HG03575 (cell line): ENCODE data around the gene IFNL1.
"Not testable (repeated sequence)": the region's sequence is repeated elsewhere in the genome, so short reads cannot be mapped to it uniquely, and the experiment has no call there.

ENCODE experiments used
- ATAC-seq: cut with Tn5 transposase; IDR thresholded peaks from one replicate; pipeline ENCODE4 v1.9.1; 2021; ENCODE audit not compliant: unreplicated experiment, insufficient number of reproducible peaks, low FRiP score; ENCODE audit errors: extremely low read depth

IFNL1 gene

GRCh38 chr19:39321832-39322176 lies 25.6 kb downstream of the IFNL1 start:
- no peak for ATAC-seq

DNA sequence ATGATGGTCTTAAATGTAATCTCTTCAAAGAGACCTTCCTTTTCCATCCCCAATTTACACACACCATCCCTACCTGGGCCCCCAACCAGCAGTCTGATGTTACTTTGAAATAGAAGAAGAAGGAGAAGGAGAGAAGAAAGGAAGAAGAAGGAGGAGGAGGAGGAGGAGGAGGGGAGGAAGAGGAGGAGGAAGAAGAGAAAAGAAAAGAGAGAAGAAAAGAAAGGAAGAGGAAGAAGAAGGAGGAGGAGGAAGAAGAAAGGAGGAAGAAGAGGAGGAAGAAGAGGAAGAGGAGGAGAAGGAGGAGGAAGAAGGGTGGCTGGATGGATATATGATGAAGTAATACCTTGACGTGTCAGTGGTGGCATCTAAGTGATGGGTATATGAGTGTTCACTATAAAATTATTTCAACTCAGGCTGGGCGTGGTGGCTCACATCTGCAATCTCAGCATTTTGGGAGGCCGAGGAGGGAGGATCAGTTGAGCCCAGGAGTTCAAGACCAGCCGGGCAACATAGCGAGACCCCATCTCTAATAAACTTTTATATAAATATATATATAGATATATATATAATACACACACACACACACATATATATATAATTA lies 28.1 kb downstream of the IFNL1 start:
- ATAC-seq, result no peak

- no peak for ATAC-seq
Measured at GRCh38 chr19:39325778-39326665, 29.8 kb downstream of the IFNL1 start.

DNA sequence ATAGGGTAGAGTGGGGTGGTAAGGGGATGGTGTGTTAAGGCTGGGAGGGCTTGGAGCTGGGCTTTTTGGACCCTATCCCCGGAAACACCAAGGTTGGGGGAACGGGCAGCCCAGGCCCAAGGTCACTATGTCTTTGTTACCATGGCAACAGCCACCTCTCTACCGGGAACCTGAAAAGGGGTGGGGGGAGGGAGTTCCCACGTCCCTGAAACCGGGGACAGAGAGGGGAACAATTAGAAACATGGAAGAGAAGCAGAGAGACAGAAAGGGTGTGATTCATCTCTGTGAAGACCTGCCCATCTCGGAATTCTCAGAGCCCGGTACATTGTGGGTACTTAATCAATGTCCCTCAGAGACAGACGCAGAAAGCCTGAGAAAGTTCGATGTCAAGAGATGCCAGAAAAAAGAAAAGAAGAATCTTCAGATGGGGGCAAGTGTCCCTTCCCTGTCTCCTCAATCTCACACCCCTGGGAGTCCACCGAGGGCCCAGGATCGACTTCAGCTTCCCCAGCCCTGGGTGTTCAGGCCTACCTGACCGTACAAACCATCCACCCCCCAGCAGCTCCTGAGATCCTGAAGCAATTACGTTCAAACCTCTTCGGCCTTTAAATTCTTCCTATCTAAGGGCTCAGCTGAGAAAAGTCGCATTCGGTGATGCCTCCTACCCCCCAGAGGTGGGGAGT lies 31.3 kb downstream of the IFNL1 start:
- ATAC-seq, result no peak

GRCh38 chr19:39328046-39328705 lies 32.0 kb downstream of the IFNL1 start:
- no peak for ATAC-seq

DNA sequence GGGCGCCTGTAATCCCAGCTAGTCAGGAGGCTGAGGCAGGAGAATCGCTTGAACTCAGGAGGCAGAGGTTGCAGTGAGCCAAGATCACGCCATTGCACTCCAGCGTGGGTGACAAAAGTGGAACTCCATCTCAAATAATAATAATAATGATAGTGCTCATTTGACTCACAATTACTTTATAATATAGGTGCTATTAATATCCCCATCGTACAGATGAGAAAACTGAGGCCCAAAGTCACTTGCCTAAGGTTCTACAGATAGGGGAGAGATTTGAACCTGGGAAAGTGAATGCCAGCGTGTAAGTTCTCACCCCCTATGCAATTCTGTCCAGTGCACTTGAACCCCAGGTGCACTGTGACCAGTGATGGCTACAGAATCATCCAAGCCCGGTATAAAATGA lies 33.7 kb downstream of the IFNL1 start:
- no peak for ATAC-seq

- no peak for ATAC-seq
Measured at GRCh38 chr19:39332293-39332692, 36.1 kb downstream of the IFNL1 start.

DNA sequence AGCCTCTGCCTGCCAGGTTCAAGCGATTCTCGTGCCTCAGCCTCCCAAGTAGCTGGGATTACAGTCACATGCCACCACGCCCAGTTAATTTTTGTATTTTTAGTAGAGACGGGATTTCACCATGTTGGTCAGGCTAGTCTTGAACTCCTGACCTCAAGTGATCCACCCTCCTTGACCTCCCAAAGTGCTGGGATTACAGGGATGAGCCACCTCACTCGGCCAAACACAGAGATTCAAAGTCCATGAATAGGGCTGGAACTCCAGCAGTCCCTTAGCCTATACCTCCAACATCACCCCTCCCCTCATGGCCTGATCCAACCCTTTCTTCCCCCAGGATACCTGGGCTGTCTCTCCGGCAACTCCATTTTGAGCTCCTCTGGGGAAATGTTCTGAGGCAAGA lies 36.5 kb downstream of the IFNL1 start:
- not testable (repeated sequence) for ATAC-seq

DNA sequence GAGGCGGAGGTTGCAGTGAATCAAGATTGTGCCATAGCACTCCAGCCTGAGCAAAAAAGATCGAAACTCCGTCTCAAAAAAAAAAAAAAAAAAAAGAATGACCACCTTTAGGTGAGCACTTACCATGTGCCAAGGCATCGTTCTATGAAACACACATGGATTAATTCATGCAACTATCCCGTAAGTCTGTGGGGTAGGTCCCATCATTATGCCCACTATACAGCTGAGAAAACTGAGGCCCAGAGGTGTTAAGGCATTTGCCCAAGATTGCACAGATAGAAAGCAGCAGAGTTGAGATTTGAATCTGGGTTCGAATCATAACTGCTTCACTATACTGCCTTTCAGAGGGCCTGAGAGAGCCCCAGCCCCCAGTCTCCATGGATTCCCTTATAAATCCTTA lies 37.3 kb downstream of the IFNL1 start:
- ATAC-seq, result no peak

- ATAC-seq, result no peak
Measured at GRCh38 chr19:39334444-39334976, 38.3 kb downstream of the IFNL1 start.

DNA sequence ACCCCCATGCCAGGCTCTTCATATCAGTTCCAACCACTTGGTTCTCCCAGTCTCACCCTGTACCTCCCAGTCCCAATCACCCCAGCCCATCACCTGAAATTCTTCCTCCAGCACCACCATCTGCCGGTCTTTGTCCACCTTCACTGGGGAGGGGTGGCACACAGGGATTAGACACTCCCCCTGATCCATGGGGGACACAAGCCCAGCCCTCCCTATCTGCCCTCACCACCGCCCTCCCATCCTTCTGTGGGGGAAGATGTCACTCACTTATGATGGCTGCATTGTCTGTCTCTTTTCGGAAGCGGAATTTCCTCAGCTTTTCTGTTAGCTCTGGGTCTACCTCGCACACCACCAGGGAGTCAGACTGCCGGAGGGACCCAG lies 39.0 kb downstream of the IFNL1 start:
- no peak for ATAC-seq

DNA sequence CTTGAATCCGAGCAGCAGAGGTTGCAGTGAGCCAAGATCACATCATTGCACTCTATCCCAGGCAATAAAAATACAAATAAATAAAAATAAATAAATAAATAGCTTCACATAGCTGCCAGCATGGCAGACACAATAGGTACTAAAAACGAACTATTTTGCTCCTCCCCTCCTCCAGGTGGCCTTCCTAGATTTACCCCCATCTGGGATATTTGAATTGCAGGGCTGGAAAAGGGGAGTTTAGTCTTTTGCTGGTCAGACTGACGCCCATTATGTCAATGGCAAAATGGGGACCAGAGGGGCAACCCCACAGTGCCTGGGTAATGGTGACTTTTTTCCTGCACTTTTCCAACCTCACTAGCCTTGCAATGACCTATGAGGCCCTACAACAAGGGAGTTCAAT lies 40.3 kb downstream of the IFNL1 start:
- ATAC-seq, result no peak

DNA sequence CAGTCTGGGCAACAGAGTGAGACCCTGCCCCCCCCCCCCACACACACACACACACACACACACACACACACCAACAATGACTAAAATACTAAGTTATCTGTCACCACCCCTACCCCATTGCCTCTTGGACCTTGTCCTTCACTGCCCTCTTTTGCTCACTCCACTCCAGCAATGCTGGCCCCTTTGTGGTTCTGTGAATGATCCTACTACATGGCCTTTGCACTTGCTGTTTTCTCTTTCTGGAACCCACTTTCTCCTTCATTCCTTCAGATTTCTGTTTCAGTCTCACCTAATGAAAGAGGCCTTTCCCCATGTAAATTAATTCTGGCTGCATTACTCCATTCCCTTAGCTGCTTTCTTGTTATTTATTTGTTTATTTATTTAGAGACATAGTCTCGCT lies 43.5 kb downstream of the IFNL1 start:
- ATAC-seq, result no peak

DNA sequence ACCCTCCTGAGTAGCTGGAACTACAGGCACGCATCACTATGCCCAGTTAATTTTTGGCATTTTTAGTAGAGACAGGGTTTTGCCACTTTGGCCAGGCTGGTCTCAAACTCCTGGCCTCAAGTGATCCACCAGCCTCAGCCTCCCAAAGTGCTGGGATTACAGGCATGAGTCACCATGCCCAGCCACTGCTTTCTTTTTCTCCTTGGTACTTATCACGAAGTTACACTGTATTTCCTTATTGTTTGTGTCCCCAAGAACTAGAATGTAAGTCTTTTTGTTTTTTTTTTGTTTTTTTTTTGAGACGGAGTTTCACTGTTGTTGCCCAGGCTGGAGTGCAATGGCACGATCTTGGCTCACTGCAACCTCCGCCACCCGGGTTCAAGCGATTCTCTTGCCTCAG lies 43.9 kb downstream of the IFNL1 start:
- ATAC-seq, result not testable (repeated sequence)

DNA sequence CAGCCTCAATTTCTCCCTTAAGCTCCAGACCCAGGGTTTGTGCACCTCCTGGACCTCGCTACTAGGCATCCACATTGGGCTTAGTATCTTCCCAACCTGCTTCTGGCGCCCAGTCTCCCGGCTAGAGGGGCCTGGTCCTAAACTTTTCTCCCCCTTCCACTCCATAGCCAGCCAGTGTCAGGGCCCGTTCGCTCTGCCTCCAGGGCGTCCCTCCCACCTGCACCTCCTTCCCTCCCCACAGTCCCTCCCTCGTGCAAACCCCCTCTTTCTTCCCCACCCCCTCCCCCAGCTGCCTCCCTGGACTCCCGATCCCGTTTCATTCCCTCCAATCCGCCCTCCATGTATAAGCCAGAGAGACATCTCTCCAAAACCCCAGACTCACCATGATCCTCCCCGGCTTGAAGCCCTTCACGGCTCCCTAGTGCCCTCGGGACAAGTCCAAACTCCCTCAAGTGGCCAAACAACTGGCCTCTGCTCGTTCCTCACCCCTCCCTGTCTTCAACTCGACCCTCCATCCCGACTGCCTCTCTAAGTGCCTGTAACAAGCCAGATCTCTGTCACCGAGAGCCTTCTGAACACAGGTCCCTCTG lies 45.0 kb downstream of the IFNL1 start:
- no peak for ATAC-seq

DNA sequence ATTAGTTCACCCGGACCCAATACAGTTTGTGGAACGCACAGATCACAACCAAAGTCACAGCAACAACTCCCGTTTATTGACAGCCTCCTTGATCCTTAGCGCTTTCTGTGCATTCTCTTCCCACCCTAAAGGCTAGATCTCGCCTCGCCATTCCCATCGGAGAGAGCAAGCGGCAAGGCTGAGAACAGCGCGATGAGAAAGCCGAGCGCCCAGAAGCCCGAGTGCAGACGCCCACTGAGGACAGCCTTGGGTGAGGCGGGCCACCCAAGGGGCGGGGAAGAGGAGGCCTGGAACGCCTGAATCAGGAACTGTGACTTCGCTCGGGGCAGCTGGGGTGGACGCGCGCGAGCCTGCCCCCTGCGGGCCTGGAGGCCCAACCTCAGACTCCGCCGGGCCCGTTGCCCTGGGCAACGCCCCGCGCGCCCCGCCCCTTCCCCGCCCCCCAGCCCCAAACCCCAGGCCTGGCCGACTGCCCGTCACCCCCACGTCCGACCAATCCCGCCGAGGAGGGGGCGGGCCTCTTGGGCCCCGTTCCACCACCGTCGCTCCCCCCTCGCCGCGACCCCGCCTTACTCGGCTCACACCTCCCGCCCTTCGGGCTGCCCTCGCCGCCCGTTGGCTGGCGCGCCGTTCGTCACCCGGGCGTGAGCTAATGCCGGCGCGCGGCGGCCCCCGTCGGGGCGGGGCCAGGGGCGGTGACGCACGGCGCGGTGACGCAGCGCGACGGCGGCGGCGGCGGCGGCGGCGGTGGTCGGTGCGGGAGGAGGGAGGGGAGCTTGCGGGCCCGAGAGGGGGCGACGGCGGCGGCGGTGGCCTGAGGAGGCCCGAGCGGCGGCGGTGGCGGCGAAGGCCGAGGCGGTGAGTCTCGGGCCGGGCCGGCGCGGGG lies 45.8 kb downstream of the IFNL1 start, which contains the start of gene SAMD4B:
TSS of gene SAMD4B (plus strand) at position 703 of the 886 bp plus-strand sequence. CDS start 14,473 bp downstream, outside the sequence.
- peak; percentile 67 for ATAC-seq

DNA sequence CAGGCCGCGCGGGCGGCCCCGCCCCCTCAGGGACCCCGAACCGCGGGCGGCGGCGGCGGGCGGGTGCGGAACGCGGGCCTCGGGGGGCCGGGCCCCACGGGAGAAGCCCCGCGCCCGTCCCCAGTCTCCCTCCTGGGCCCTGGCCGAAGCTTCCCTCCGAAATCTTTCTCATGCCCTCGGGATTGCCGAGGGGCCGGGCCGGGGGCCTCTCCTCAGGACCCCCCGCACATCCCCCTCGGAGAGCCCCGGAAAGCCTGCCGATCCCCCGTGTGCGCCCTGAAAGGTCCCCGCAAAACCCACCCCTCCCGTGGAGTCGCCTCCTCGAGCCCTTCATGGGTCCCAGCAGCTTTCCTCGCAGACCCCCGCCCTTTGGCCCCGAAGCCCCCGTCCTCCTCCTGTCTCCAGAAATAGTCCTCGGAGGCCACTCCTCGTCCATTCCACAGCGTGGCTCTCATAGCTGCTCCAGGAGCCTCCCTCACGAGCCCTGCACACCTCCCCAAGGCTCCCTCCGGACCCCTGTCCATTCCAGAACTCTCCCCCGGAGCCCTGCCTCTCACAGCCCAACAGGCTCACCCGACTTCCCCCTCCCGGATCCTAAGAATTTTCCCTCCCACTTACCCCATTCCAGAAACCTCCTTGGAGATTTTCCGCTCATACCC lies 46.6 kb downstream of the IFNL1 start:
- no peak for ATAC-seq

- no peak for ATAC-seq
Measured at GRCh38 chr19:39345956-39346355, 49.7 kb downstream of the IFNL1 start.
